ENCODE results near the gene CACNA1D.

DNA sequence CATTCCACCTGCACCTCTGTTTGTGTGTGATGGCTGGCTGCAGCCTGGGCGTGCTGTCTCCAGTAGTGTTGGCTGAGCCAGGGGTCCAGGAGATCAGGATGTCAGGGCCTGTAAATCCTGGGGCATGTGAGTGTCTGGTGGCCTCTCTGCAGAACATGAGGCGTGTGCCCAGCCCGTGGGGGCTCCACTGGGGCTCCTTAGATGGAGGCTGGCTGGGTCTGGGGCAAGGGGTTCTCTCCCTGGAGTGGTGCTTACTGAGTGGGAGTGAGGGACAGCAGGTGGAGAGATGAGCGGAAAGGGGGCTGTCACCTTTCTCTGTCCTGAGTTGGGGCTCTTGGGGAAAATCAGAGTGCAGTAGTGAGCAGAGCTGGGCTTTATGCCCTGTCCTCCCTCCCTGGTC lies 199.6 kb downstream of the CACNA1D start:
- TF ChIP-seq, protein P1, sequence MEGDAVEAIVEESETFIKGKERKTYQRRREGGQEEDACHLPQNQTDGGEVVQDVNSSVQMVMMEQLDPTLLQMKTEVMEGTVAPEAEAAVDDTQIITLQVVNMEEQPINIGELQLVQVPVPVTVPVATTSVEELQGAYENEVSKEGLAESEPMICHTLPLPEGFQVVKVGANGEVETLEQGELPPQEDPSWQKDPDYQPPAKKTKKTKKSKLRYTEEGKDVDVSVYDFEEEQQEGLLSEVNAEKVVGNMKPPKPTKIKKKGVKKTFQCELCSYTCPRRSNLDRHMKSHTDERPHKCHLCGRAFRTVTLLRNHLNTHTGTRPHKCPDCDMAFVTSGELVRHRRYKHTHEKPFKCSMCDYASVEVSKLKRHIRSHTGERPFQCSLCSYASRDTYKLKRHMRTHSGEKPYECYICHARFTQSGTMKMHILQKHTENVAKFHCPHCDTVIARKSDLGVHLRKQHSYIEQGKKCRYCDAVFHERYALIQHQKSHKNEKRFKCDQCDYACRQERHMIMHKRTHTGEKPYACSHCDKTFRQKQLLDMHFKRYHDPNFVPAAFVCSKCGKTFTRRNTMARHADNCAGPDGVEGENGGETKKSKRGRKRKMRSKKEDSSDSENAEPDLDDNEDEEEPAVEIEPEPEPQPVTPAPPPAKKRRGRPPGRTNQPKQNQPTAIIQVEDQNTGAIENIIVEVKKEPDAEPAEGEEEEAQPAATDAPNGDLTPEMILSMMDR (optimal IDR thresholded peaks at IDR 0.05 in 1 of 3, IDR thresholded peaks at IDR 0.05 in 1 of 3, conservative IDR thresholded peaks at IDR 0.05 in 1 of 3; ENCODE audit: extremely low read depth in 1 of 3, insufficient read depth in 2 of 3, low read length in 3 of 3): no peak
- TF ChIP-seq EZH2 (IDR thresholded peaks at IDR 0.05; ENCODE audit: low read length): no peak
